ENCODE data around the gene LMNA. TPM values are rescaled to one million over a fixed set of nuclear protein-coding genes. Genes with fewer than 3 reads are reported as not detected.

The LMNA gene
- total RNA-seq, 1 donor from 2014 or later = 246 TPM

- Mint-ChIP-seq H3K36me3 (ENCODE audit: low read depth) (no peaks in the 10 kb centered on the region), H3K9me3 (no peaks in the 10 kb centered on the region), H3K4me3 (ENCODE audit: low read depth) (no peak overlapping the region), H3K27me3 (ENCODE audit: low read depth) (peaks cover 45% of the 10 kb centered on the region), H3K27ac (no peak overlapping the region), H3K4me1 (ENCODE audit: low read depth) (peaks cover 6% of the 10 kb centered on the region)
- intact Hi-C loops (cut with micrococcal nuclease) = no loop called here
- DNase-seq (ENCODE audit: low spot score) = no peak
These were observed 28.3 kb upstream of the LMNA start for GRCh38 chr1:156086256-156086662.

DNA sequence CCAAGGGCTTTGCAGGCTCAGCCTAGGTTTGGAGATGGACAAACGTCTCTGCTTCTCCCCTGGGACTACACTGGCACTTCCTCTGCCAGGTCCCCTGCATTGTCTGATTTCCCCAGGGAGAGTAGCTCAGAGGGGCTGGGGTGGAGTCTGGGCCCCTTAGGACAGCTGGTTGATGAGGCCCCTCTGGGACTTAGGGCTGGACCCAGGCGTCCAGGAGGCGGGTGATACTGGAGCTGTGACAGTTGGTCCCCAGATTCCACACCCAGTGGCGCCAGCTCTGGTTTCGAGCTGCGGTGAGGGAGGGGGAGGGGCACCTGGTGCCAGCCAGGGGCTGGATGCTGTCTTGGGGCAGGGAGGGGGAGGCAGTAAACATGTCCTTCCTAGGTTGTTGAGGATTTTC is 24.8 kb upstream of the LMNA start:
- H3K27ac Mint-ChIP-seq = no peak overlapping the region
- H3K4me1 Mint-ChIP-seq (ENCODE audit: low read depth) = peaks cover 2% of the 10 kb centered on the region
- no peaks in the 10 kb centered on the region for H3K9me3 Mint-ChIP-seq
- DNase-seq (ENCODE audit: low spot score) = no peak
- H3K36me3 Mint-ChIP-seq (ENCODE audit: low read depth) = no peaks in the 10 kb centered on the region
- intact Hi-C loops (cut with micrococcal nuclease) = loop anchor here (1.0 kb wide), 2 partner anchors 41 to 136 kb away; no protein-coding TSS in a partner anchor
- H3K27me3 Mint-ChIP-seq (ENCODE audit: low read depth) = peaks cover 28% of the 10 kb centered on the region
- no peak overlapping the region for H3K4me3 Mint-ChIP-seq (ENCODE audit: low read depth)

GRCh38 chr1:156090138-156090839 is 24.2 kb upstream of the LMNA start:
- Mint-ChIP-seq H3K9me3 (no peaks in the 10 kb centered on the region), H3K27ac (no peak overlapping the region), H3K4me1 (ENCODE audit: low read depth) (peaks cover 2% of the 10 kb centered on the region), H3K4me3 (ENCODE audit: low read depth) (no peak overlapping the region), H3K27me3 (ENCODE audit: low read depth) (peaks cover 24% of the 10 kb centered on the region), H3K36me3 (ENCODE audit: low read depth) (no peaks in the 10 kb centered on the region)
- intact Hi-C loops (cut with micrococcal nuclease) = loop anchor here (1.0 kb wide), 2 partner anchors 40 to 135 kb away; no protein-coding TSS in a partner anchor
- DNase-seq (ENCODE audit: low spot score) = no peak

GRCh38 chr1:156090840-156091188 is 23.7 kb upstream of the LMNA start:
- peak; percentile 76 for DNase-seq (ENCODE audit: low spot score)
- no peak overlapping the region for H3K27ac Mint-ChIP-seq
- H3K9me3 Mint-ChIP-seq = no peaks in the 10 kb centered on the region
- peaks cover 6% of the 10 kb centered on the region for H3K4me1 Mint-ChIP-seq (ENCODE audit: low read depth)
- no peaks in the 10 kb centered on the region for H3K36me3 Mint-ChIP-seq (ENCODE audit: low read depth)
- peaks cover 20% of the 10 kb centered on the region for H3K27me3 Mint-ChIP-seq (ENCODE audit: low read depth)
- no peak overlapping the region for H3K4me3 Mint-ChIP-seq (ENCODE audit: low read depth)
- intact Hi-C loops (cut with micrococcal nuclease) = loop anchor here (1.0 kb wide), 2 partner anchors 39 to 134 kb away; no protein-coding TSS in a partner anchor

- H3K36me3 Mint-ChIP-seq (ENCODE audit: low read depth) = no peaks in the 10 kb centered on the region
- peaks cover 14% of the 10 kb centered on the region for H3K4me1 Mint-ChIP-seq (ENCODE audit: low read depth)
- H3K27ac Mint-ChIP-seq = no peak overlapping the region
- no peak overlapping the region for H3K4me3 Mint-ChIP-seq (ENCODE audit: low read depth)
- no peak for DNase-seq (ENCODE audit: low spot score)
- no peaks in the 10 kb centered on the region for H3K9me3 Mint-ChIP-seq
- intact Hi-C loops (cut with micrococcal nuclease) = no loop called here
- peaks cover 14% of the 10 kb centered on the region for H3K27me3 Mint-ChIP-seq (ENCODE audit: low read depth)
These were observed 22.9 kb upstream of the LMNA start for GRCh38 chr1:156091610-156092009.

DNA sequence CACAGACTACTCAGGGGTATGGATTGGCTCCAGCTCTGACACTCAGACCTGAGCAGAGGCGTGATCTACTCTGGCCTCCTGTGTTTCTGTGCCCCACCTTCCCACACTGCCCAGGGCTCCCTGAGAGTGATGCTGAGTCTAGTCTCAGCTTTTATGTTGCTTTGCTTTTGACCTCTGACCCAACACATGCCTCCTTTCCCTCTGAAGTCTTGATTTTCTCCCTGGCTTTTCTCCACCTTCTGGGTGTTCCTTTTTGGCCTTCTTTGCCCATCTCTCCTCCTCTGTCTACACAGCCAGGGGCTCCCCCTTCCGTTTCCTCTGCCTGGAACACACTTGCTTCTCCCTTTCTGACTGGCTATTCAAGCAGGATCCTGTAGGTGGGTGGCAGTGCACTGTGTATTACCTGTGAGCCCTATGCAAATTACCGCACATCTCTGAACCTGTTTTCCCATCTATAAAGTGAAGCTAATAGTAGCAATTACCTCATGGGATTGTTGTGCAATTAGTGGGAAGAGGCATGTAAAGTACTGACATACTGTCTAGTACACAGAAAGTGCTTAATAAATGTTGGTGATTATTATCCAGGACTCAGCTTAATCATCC is 18.5 kb upstream of the LMNA start:
- Mint-ChIP-seq H3K9me3 (no peaks in the 10 kb centered on the region), H3K4me3 (ENCODE audit: low read depth) (no peak overlapping the region), H3K27ac (peak overlapping the region; percentile 95), H3K27me3 (ENCODE audit: low read depth) (peaks cover 5% of the 10 kb centered on the region), H3K4me1 (ENCODE audit: low read depth) (peaks cover 41% of the 10 kb centered on the region), H3K36me3 (ENCODE audit: low read depth) (no peaks in the 10 kb centered on the region)
- intact Hi-C loops (cut with micrococcal nuclease) = loop anchor here (1.0 to 2.0 kb wide), 2 partner anchors 34 to 127 kb away; no protein-coding TSS in a partner anchor
- DNase-seq (ENCODE audit: low spot score) = no peak

DNA sequence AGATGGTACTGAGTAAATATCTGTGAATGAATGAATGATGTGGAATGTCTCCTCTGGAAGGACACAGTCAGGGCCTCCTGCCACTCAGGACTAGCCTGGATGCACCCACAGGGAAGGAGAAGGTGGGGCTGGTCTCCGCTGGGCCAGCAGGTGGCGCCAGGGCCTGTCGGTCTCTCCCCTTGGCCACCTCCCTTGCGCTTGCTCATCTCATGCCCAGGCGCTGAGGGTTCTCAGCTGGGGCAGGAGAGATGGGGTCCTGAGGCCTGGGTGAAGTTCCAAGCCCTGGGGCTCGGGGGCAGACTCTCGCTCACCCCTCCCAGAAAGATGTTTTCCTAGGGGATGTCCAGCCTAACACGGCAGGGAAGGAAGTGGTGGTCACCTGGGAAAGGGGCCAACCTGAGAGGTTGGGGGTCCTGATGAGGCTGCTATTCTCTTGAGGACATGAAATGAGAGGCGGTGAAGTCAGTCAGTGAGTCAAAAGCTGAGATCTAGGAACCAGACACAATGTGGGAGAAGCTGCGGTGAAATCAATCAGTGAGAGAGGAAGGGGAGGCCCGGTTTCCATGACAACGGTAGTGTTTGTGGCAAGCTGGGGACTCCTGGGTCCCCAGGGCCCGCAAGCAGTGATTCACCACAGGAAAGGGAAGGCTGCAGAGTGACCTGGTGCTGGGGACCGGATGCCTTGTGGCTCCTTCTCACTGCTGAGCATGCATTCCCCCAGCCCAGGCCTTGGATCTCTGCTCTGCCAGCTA is 17.7 kb upstream of the LMNA start:
- Mint-ChIP-seq H3K36me3 (ENCODE audit: low read depth) (no peaks in the 10 kb centered on the region), H3K4me1 (ENCODE audit: low read depth) (peaks cover 45% of the 10 kb centered on the region), H3K27ac (peak overlapping the region; percentile 95), H3K9me3 (no peaks in the 10 kb centered on the region), H3K27me3 (ENCODE audit: low read depth) (peaks cover 5% of the 10 kb centered on the region), H3K4me3 (ENCODE audit: low read depth) (peak overlapping the region; percentile 49)
- DNase-seq (ENCODE audit: low spot score) = peak; percentile 71
- intact Hi-C loops (cut with micrococcal nuclease) = loop anchor here (1.0 to 2.0 kb wide), 5 partner anchors 17 to 126 kb away; partner anchors contain the start of gene LMNA

GRCh38 chr1:156097499-156098178 is 16.9 kb upstream of the LMNA start:
- DNase-seq (ENCODE audit: low spot score) = no peak
- Mint-ChIP-seq H3K36me3 (ENCODE audit: low read depth) (no peaks in the 10 kb centered on the region), H3K4me1 (ENCODE audit: low read depth) (peaks cover 45% of the 10 kb centered on the region), H3K9me3 (no peaks in the 10 kb centered on the region), H3K27ac (peak overlapping the region; percentile 95), H3K4me3 (ENCODE audit: low read depth) (peak overlapping the region; percentile 49), H3K27me3 (ENCODE audit: low read depth) (peaks cover 5% of the 10 kb centered on the region)
- intact Hi-C loops (cut with micrococcal nuclease) = loop anchor here (1.0 to 2.0 kb wide), 5 partner anchors 9 to 125 kb away; partner anchors contain the start of gene LMNA

DNA sequence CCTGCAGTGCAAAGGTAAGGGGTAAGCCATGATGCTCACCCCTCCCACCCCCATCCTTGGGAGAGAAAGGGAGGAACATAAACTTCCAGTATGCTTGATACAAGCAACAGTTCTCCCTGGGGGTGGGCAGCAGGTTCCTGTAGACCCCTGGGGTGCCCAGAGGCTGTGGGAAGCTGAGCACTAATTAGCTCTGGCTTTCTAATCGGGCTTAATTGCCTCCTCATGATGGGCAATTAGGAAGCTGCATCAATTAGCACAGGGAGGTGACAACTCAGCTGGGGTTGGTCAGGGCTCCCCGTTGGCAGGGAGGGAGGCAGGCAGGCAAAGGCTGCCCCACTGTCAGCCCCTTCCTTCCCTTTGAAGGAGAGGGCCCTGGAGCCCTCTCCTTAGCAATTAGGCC is 15.7 kb upstream of the LMNA start:
- peaks cover 2% of the 10 kb centered on the region for H3K27me3 Mint-ChIP-seq (ENCODE audit: low read depth)
- intact Hi-C loops (cut with micrococcal nuclease) = loop anchor here (1.0 kb wide), 1 partner anchor 8 kb away; no protein-coding TSS in a partner anchor
- DNase-seq (ENCODE audit: low spot score) = no peak
- no peaks in the 10 kb centered on the region for H3K36me3 Mint-ChIP-seq (ENCODE audit: low read depth)
- peaks cover 55% of the 10 kb centered on the region for H3K4me1 Mint-ChIP-seq (ENCODE audit: low read depth)
- no peaks in the 10 kb centered on the region for H3K9me3 Mint-ChIP-seq
- H3K4me3 Mint-ChIP-seq (ENCODE audit: low read depth) = no peak overlapping the region
- H3K27ac Mint-ChIP-seq = peak overlapping the region; percentile 95

DNA sequence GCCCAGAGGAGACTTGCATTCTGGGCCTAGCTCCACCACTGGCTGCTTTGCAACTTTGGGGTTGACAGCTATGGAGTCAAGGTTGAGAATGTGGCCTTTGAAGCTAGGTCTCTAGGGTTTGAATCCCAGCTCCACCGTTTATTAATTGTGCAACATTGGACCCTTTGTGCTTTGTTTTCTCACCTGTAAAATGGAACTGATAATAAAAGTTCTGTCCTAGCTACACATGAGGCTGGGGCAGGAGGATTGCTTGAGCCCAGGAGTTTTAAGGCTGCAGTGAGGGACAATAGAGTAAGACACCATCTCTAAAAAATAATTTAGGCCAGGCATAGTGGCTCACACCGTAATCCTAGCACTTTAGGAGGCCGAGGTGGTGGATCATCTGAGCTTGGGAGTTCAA is 15.2 kb upstream of the LMNA start:
- Mint-ChIP-seq H3K36me3 (ENCODE audit: low read depth) (no peaks in the 10 kb centered on the region), H3K27me3 (ENCODE audit: low read depth) (no peaks in the 10 kb centered on the region), H3K4me1 (ENCODE audit: low read depth) (peaks cover 59% of the 10 kb centered on the region), H3K9me3 (no peaks in the 10 kb centered on the region), H3K4me3 (ENCODE audit: low read depth) (no peak overlapping the region), H3K27ac (no peak overlapping the region)
- intact Hi-C loops (cut with micrococcal nuclease) = no loop called here
- DNase-seq (ENCODE audit: low spot score) = no peak

- Mint-ChIP-seq H3K27me3 (ENCODE audit: low read depth) (no peaks in the 10 kb centered on the region), H3K9me3 (no peaks in the 10 kb centered on the region), H3K27ac (peak overlapping the region; percentile 65), H3K4me1 (ENCODE audit: low read depth) (peaks cover 70% of the 10 kb centered on the region), H3K4me3 (ENCODE audit: low read depth) (no peak overlapping the region), H3K36me3 (ENCODE audit: low read depth) (no peaks in the 10 kb centered on the region)
- no peak for DNase-seq (ENCODE audit: low spot score)
- intact Hi-C loops (cut with micrococcal nuclease) = no loop called here
These were observed 14.1 kb upstream of the LMNA start for GRCh38 chr1:156100205-156100995.

DNA sequence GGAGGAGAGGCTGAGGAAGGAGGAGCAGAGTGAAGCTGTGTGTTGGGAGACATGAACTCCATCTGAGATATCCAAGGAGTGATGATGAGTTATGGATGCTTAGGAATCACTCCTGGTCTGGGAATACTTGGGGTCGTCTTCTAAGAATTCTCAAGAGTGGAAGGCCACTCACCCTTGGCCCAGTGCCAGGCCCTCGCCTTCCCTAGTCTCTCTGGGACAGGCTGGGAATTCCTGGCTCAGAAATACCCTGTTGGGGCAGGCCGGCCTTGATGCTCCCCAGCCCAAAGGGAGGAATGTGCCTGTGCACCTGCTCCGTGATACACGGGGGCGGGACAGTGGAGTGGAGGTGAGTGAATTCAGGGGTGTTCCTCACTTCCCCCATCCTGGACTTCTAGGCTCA is 12.6 kb upstream of the LMNA start:
- Mint-ChIP-seq H3K36me3 (ENCODE audit: low read depth) (no peaks in the 10 kb centered on the region), H3K4me1 (ENCODE audit: low read depth) (peaks cover 66% of the 10 kb centered on the region), H3K27me3 (ENCODE audit: low read depth) (no peaks in the 10 kb centered on the region), H3K4me3 (ENCODE audit: low read depth) (no peak overlapping the region), H3K27ac (peak overlapping the region; percentile 34), H3K9me3 (no peaks in the 10 kb centered on the region)
- intact Hi-C loops (cut with micrococcal nuclease) = no loop called here
- DNase-seq (ENCODE audit: low spot score) = no peak

Data from activated T-helper 2 cell treated with anti-CD3 and anti-CD28 coated beads, Interferon-gamma antibody, Interleukin-2, Interleukin-4, amounts not matched to agents 10 μg/mL and 5 μg/mL and 100 μg/mL, durations not matched to agents 14 hours and 24 hours and 36 hours (primary cell).